HG03575 (cell line): ENCODE data around the gene MYO7B.
"Not testable (repeated sequence)": the region's sequence is repeated elsewhere in the genome, so short reads cannot be mapped to it uniquely, and the experiment has no call there.

Experiments
- ATAC-seq: cut with Tn5 transposase; IDR thresholded peaks from one replicate; pipeline ENCODE4 v1.9.1; 2021; ENCODE audit not compliant: unreplicated experiment, insufficient number of reproducible peaks, low FRiP score; ENCODE audit errors: extremely low read depth

The MYO7B gene

DNA sequence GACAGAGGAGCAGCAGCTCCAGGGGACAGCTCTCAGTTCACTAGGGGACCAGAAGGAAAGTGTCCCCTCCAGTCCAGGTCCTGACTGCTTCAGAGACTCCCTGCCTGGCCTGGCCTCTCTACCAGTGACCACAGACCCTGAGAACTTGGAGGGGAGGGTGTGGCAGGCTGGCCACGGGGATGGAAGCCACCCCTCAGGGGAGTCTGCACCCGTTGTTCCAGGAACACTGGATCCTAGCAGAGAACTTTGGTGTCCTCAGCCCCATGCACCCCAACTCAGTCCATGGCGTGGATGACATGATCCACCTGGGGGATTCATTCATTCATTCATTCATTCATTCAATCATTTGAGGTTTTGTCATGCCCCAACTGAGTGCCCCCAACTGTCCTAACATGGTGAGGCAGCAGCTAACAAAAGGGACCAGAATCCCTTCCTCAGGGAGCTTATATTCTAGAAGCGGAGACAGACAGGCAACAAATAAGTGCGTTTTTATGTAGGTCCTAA lies 31.9 kb downstream of the MYO7B start:
- ATAC-seq = no peak

DNA sequence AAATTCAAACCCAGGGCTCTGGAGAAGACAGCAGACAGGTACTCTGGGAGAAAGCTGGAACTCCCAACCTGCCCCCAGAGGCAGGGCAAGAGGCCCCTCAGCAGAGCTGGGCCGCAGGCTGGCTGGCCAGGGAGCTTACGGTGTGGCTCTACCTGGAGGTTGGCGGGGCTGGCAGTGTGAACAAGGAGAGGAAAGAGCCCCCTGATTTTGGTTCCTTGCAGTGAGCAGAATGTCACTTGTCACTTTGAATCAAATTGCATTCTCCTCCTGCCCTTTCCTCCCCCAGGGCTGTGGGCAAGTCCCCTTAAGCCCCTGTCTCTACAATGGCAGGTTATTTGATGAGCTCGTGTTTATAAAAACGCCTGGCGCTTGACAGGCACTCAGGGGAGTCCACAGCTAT lies 32.6 kb downstream of the MYO7B start:
- ATAC-seq = no peak

DNA sequence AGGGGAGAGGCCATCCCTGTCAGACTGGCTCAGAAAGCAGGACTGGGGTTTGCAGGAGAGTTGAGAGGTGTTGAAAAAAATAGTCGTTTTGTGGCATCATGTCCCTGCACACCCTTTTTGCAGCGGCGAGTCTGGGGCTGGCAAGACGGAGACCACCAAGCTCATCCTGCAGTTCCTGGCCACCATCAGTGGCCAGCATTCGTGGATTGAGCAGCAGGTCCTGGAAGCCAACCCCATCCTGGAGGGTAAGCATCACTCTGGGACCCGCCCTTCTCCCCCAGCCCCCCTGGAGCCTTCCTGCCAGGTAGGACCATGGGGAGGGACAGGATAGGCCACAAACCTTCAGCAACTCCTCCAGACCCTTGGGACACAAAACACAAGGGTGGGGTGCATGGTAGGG lies 34.2 kb downstream of the MYO7B start:
- no peak for ATAC-seq

DNA sequence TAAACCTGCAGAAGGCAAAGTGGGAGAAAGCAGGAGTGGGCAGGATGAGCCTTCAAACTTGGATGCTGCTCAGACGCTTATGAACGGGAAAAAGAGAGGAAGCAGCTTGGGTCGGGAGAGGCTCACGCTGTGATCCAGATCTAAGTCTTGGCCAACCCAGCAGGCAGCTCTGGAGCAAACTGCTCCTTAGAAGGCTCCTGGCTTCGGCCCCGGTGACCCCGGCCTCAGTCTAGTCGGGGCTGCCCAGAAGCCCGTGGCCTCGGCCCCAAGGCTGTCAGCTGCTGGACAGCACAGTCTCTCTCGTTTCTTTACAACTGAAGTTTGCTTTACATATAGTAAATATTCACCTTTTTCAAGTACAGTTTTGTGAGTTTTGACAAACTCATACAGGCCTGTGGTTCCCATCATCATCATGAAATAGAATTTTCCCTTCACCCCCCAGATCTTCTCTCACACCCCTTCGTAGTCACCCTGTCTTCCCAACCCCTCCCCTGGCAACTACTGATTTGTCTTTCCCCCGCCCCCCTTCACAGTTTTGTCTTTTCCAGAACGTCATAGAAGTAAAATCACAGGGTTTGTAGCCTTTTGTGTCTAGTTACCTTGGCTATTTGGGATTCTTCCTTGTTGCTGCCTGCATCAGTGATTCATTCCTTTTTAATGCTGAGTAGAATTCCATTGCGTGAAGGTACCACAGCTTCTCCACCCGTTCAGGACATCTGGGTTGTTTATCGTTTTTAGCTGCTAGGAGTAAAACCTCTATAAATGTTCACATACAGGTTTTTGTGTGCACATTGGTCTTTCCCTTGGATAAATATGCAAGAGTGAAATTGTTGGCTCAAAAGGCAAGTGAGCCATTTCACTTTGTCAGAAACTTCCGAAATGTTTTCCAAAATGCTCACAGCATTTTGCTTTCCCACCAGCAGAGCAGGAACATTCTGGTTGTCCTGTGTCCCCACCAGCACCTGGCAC lies 35.1 kb downstream of the MYO7B start:
- ATAC-seq = no peak

DNA sequence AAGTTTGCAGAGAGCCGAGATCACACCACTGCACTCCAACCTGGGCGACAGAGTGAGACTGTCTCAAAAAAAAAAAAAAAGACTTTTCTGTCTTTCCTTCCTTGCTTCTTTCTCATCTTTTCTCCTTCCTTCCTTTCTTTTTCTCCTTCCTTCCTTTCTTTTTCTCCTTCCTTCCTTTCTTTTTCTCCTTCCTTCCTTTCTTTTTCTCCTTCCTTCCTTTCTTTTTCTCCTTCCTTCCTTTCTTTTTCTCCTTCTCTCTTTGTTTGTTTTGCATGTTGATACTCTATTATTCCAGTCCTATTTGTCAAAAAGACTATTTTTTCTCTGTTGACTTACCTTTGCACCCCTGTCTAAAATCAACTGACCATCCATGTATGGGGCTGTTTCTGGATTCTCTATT lies 36.9 kb downstream of the MYO7B start:
- not testable (repeated sequence) for ATAC-seq

DNA sequence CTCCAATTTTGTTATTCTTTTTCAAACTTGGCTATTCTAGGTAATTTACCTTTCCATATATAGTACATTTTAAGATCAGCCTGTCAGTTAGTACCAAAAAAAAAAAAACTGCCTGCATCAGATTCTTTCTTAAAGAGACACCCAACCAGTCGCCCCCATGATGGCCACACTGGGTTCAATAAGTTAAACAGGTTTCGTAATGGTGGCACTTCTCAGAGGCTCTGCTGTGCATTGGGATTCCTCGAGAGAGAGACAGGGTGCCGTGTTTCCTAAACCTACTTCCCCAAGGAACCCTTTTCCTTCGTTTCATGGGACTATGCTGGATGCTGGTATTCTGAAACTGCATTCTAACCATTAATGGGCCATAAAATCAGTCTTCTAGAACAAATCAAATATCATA lies 37.4 kb downstream of the MYO7B start:
- ATAC-seq = no peak

DNA sequence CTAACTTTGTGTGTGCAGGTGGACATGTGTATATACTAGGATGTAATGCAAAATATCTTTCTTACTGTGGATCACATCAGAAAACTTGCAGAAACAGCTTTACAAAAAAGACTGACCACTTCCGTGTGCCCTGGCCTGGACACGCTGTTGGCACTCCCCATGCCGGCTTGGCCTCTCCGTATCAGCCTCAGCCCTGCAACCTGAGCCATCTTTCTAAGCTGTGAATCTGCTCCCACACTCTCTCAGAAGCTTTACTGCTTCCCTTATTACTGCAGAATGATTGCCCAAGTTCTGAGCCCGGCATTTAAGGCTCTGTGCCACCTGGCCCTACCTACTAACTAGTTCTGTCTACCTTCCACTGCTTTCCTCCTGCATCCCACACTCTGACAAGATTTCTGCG lies 37.8 kb downstream of the MYO7B start:
- no peak for ATAC-seq

DNA sequence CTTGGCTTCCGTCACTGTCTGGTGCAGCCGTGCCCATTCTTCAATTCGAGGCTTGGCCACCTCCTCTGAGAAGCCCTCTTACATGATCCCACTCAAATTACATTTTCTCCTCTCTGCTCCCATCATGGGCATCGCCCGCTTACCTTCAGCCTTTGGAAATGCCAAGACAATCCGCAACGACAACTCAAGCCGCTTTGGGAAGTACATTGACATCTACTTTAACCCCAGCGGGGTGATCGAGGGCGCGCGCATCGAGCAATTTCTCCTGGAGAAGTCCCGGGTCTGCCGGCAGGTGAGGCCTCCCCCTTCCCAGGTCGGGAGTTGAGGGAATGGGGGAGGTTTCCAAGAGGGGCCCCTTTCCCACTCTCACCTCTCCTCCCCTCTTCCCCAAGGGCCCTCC lies 38.3 kb downstream of the MYO7B start:
- no peak for ATAC-seq

DNA sequence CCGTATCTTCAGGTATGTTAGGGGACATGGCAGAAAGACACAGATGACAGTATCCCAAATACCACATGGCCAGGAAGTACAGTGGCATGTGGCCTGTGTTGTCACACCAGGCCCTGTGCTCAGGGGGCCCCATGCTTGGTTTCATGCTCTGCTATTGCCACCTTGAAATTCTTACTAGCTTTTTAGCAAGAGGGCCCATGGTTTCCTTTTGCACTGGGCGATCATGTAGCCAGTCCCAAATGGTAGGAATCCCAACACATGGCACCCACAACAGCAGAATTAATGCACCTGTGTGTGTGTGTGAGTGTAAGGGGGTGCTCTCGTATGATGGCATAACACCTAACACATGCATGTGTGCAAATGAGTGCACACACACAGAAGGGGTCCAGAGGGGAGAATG lies 39.2 kb downstream of the MYO7B start:
- ATAC-seq = no peak

DNA sequence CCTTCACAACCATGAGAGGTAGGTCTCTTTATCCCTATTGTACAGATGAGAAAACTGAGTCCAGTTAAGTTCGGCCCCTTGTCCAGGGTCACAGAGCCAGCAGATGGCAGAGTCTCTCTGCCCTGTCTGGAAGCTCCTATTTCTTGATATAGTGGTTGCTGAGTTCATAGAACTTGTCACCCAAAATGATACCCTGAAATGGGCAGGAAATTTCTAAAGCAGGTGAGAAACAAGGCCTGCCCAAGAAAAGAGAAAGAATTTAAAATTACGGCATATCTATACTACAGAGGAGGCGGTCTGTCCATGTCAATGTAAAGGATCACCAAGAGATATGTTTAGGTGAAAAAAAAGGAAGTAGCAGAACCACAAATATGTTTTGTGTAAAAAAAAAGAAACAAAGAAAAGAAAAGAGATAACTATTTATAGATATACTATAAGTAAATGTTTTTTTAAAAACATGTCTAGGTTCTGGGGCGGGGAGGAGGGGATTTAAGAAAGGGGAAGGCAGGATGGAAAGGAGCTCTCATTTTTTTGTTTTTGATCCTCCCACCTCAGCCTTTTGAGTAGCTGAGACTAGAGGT lies 39.8 kb downstream of the MYO7B start:
- ATAC-seq = no peak

DNA sequence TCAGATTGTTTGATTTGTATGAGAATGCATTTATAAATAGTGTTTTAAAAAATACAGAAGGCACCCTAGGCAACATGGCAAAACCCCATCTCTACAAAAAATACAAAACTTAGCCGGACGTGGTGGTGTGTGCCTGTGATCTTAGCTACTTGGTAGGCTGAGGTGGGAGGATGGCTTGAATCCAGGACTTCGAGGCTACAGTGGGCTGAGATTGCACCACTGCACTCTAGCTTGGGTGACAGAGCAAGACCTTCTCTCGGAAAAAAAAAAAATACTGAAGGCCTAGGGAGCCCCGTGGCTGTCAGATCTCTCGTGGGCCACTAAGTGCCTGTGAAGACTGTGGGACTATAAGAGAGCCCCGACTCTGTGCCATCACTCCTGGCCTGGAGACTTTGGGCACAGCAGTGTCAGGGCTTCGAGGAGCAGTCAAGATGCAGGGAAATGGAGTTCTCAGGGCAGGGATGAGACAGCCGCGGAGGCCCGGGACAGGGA lies 40.5 kb downstream of the MYO7B start:
- no peak for ATAC-seq

DNA sequence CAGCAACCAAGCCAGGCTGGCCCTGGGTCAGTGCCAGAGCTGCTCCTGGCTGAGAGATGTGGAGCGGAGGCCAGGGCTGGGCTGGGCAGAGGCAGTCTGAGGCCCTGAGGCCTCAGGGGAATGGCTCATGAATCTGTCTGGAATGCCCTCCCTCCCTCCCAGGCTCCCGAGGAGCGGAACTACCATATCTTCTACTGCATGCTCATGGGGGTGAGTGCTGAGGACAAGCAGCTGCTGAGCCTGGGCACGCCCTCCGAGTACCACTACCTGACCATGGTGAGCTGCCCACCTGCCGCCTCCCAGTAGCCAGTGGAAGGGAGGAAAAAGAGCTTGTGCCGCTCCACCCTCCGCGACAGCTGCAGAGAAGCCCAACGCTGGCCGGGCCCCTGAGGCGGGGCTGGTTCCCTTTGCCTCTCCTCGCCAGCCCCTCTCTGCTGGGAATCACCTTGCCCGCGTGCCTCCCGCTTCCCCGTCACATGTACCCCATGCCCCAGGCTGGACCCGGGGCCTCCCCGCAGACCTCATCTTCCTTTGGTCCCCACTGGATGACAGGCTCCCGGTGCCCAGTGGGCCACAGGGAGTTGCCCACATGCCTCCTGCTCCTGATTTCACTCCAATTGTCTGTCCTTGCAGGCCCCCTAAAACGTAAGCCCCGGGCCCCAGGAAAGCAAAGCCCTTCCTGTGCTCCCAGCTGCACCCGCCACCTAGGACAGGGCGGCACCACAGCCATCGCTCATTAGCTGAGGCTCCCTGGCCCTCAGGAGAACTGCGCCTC lies 41.1 kb downstream of the MYO7B start:
- no peak for ATAC-seq

DNA sequence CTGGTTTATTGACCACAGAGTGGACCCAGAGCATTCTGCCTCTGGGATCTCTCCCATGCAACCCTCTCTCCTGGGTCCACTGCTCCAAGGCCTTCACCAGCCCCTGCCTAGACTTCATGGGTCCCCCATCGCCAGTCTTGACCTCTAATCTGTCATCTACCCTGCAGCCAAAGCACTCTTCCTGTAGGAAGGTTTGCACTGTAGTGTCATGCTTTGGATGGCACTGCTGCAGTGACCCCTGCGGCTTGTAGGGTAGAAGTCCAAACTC lies 41.7 kb downstream of the MYO7B start:
- ATAC-seq = no peak

DNA sequence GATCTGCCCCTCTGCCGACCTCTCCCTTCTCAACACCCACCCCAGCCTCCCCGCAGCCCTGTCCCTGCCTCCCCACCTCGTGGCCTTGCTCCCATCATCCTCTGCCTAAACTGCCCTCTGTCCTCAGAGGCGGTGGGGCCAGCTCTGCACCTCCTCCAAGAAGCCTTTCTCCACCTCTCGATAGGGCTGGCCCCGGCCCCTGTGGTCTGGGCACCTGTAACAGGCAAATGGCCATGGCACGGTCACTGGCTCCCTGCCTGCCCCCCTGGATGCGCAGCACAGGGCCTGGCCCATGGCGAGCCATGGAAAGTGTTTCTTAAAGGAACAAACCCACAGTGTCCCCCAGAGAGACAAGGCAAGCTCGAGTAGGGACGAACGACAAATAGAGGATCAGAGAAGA lies 42.0 kb downstream of the MYO7B start:
- no peak for ATAC-seq

DNA sequence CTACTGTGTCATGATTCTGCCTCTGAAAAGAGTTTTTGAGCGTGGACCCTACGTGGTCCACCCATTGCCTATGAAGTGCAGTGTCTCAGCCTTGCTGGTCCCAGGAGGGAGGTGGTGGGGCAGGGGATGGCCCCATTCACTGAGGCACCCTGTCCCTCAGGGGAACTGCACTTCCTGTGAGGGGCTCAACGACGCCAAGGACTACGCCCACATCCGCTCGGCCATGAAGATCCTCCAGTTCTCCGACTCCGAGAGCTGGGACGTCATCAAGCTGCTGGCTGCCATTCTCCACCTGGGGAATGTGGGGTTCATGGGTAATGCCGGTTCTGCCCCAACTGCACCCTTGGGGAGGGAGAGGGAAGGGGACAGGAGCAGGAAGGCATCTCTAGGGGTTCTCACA lies 42.5 kb downstream of the MYO7B start:
- no peak for ATAC-seq

DNA sequence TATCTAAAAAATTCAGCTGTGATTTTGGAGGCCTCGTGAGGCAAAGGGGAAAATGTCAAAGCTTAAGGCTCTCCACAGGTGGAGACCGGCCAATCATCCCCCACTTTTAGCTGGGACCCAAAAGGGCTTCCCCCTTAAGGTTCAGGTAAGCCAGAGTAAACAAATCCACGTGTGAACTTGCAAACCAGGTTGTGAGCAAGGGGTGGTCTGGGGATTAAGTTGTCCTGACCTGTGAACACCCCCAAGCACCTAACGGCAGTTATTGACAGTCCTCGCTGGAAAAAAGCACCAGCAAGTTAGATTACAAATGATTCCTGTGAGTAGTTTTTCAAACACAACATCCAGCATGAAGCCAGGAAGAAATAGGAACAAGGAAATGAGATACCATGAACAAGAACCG lies 42.9 kb downstream of the MYO7B start:
- no peak for ATAC-seq

DNA sequence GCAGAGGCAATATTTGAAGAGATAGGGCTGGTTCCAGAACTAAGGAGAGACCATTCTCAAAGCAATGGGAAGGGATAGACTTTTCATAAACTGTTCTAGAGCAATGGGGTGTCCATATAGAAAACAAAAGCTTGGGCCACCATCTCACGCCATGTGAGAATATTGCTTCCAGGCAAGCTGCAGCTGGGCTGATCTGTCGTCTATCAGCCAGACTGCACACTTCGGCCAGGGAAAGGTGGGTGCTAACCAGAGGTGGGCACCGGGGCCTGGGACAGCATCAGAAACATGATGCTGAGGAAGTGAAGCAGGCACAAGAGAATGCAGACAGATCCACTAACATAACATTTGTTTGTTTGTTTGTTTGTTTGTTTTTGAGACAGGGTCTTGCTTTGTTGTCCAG lies 43.7 kb downstream of the MYO7B start:
- ATAC-seq = no peak

DNA sequence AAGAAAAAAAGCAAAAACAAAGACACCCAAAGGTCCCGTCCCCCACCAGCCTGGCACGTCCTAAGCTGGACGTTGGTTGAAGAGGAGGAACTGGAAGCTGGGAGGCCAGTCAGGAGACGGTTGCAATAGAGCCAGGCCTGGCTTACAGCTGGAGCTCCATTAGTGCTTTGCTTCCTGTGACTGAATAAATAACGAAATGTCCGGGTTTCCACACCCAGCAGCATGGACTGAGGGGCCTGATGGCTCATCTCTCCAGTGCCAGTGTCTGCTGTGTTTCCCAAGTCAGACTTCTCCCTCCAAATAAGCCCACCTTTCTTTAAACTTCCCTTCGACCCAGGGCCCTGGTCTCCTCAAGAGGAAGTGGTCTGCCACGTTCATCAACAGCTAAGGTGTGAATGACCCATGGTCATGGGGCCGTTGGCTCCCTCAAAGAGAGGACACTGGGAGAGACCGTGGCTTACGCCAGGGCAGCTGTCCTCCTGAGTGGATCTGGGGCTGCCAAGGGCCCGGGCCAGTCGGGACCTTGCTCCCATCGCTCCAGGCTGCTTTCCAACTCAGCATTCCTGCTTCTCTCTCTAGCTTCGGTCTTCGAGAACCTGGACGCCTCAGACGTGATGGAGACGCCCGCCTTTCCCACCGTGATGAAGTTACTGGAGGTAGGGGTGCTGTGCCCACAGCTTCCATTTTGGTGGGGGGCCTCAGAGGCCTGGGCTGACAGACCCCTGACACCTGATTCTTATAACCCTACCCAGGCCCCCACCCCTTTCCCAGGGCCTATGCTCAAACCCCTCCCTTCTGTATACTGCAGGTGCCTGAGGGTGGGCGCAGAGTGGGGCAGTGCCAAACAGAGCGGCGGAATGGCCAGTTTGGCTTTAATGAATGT lies 44.9 kb downstream of the MYO7B start:
- no peak for ATAC-seq

DNA sequence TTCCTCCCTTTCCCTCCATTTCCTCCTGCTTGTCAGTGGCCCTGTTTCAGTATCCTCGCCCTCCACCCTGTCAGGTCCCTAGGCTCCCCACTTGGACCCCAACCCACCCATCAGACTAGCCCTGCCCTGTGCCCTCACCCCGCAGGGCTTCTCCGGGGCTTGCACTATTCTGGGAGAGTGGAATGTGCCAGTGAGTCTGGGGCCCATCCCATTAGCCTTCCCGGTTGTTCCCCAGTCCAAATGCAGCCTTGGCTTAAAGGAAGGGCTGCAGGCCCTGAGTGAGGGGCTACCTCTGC lies 45.5 kb downstream of the MYO7B start:
- no peak for ATAC-seq
